Parathyroid adenoma (tissue), 2 donors: ENCODE data around the gene RNASEH2A.

Experiments used
- H2AFZ ChIP-seq: fragments of 300-600 bp; sonication (generic); one replicate; pipeline ENCODE4 v1.7.0; 2017; ENCODE audit warnings: antibody characterized with exemption, mild to moderate bottlenecking
- H3K27ac ChIP-seq: fragments of 300-600 bp; sonication (generic); one replicate; pipeline ENCODE4 v1.7.0; 2017
- H3K27me3 ChIP-seq: fragments of 300-600 bp; sonication (generic); one replicate; pipeline ENCODE4 v1.7.0; 2017; ENCODE audit warnings: low read length; ENCODE audit not compliant: control insufficient read depth, insufficient read depth
- H3K36me3 ChIP-seq: fragments of 300-600 bp; sonication (generic); one replicate; pipeline ENCODE4 v1.7.0; 2017; ENCODE audit warnings: low read length; ENCODE audit not compliant: control insufficient read depth, insufficient read depth
- H3K4me1 ChIP-seq: fragments of 300-600 bp; sonication (generic); one replicate; pipeline ENCODE4 v1.7.0; 2017; ENCODE audit warnings: control low read depth
- H3K4me2 ChIP-seq: fragments of 300-600 bp; sonication (generic); one replicate; pipeline ENCODE4 v1.7.0; 2017; ENCODE audit warnings: low read length
- H3K4me3 ChIP-seq: fragments of 300-600 bp; sonication (generic); one replicate; pipeline ENCODE4 v1.7.0; 2017; ENCODE audit warnings: low read depth, low read length
- H3K79me2 ChIP-seq: fragments of 300-600 bp; sonication (generic); one replicate; pipeline ENCODE4 v1.7.0; 2017; ENCODE audit warnings: control low read depth
- H3K9ac ChIP-seq: fragments of 300-600 bp; sonication (generic); one replicate; pipeline ENCODE4 v1.7.0; 2017; ENCODE audit warnings: mild to moderate bottlenecking
- H3K9me3 ChIP-seq: fragments of 300-600 bp; sonication (generic); one replicate; pipeline ENCODE4 v1.7.0; 2017; ENCODE audit warnings: low read length; ENCODE audit not compliant: control insufficient read depth
- CTCF ChIP-seq: fragments of 300-600 bp; sonication (generic); IDR thresholded peaks from one replicate; pipeline ENCODE4 v1.7.0; 2017; ENCODE audit warnings: antibody characterized with exemption, mild to moderate bottlenecking
- donor health status: primary hyperparathyroidism.

Gene RNASEH2A

GRCh38 chr19:12806242-12807081, at the start of gene RNASEH2A:
Gene RNASEH2A, plus strand, starts transcription at chr19:12806584. Its CDS starts 90 bp downstream, at chr19:12806674.
- H2AFZ ChIP-seq: peak within 1 kb of the TSS; percentile 95
- H3K27ac ChIP-seq: peak within 1 kb of the TSS; percentile 32
- H3K27me3 ChIP-seq: no peaks in the 10 kb centered on the region
- peak within 1 kb of the TSS; percentile 72 for H3K4me3 ChIP-seq
- no peaks in the 10 kb centered on the region for H3K36me3 ChIP-seq
- H3K4me1 ChIP-seq: peaks cover 10% of the 10 kb centered on the region
- peaks cover 1% of the 10 kb centered on the region for H3K79me2 ChIP-seq
- H3K4me2 ChIP-seq: peak within 1 kb of the TSS; percentile 93
- no peak for TF ChIP-seq CTCF
- no peaks in the 10 kb centered on the region for H3K9me3 ChIP-seq
- H3K9ac ChIP-seq: peak within 1 kb of the TSS; percentile 24

- Histone ChIP-seq H3K79me2 (no peaks in the 10 kb centered on the region), H3K27ac (peak overlapping the region; percentile 67), H3K36me3 (no peaks in the 10 kb centered on the region), H3K4me1 (peaks cover 2% of the 10 kb centered on the region), H3K27me3 (no peaks in the 10 kb centered on the region), H3K9me3 (no peaks in the 10 kb centered on the region), H3K4me3 (peak overlapping the region; percentile 3), H2AFZ (peak overlapping the region; percentile 87), H3K4me2 (peak overlapping the region; percentile 42), H3K9ac (no peak overlapping the region)
- TF ChIP-seq CTCF: peak; percentile 97
Measured at GRCh38 chr19:12757544-12758274, 48.7 kb upstream of the RNASEH2A start.

GRCh38 chr19:12759686-12760085, 46.7 kb upstream of the RNASEH2A start:
- no peaks in the 10 kb centered on the region for H3K9me3 ChIP-seq
- no peaks in the 10 kb centered on the region for H3K36me3 ChIP-seq
- H3K27me3 ChIP-seq: no peaks in the 10 kb centered on the region
- no peak overlapping the region for H3K9ac ChIP-seq
- peaks cover 2% of the 10 kb centered on the region for H3K4me1 ChIP-seq
- no peak for TF ChIP-seq CTCF
- H3K27ac ChIP-seq: no peak overlapping the region
- no peak overlapping the region for H3K4me3 ChIP-seq
- no peaks in the 10 kb centered on the region for H3K79me2 ChIP-seq
- H3K4me2 ChIP-seq: no peak overlapping the region
- H2AFZ ChIP-seq: no peak overlapping the region

- Histone ChIP-seq H3K36me3 (no peaks in the 10 kb centered on the region), H3K27me3 (no peaks in the 10 kb centered on the region), H3K4me1 (no peaks in the 10 kb centered on the region), H3K9ac (no peak overlapping the region), H3K9me3 (no peaks in the 10 kb centered on the region), H2AFZ (no peak overlapping the region), H3K4me2 (no peak overlapping the region), H3K79me2 (no peaks in the 10 kb centered on the region), H3K27ac (no peak overlapping the region), H3K4me3 (no peak overlapping the region)
- TF ChIP-seq CTCF: no peak
Measured at GRCh38 chr19:12763100-12763499, 43.3 kb upstream of the RNASEH2A start.
